Measurements from ENCODE around the gene SMARCC1.

Gene SMARCC1

DNA sequence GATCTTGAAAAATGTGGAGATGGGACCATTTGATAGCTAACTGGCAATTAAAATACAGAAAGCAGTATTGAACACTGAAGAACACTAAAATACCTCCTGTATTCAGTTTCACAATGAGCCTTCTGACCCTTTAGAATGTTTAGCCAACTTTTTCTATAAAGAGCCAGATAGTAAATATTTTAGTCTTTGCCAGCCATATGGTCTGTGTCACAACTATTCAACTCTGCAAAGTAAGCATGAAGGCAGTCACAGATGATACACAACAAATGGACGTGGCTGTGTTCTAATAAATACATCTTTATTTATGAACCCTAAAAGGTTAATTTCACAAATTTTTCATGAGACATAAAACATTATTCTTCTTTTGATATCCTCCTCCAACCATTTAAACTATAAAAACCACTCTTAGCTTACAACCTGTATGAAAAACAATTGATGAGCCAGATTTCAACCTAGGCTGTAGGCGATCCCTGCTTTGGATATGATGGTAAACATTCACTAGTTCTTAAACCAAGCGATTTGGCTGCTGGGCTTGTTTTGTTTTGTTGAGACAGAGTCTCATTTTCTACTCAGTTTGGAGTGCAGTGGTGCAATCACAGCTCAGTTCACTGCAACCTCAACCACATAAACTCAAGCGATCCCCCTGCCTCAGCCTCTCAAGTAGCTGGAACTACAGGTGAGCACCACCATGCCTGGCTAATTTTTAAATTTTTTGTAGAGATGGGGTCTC is 189.5 kb downstream of the SMARCC1 start:
- TF ChIP-seq, protein P1, sequence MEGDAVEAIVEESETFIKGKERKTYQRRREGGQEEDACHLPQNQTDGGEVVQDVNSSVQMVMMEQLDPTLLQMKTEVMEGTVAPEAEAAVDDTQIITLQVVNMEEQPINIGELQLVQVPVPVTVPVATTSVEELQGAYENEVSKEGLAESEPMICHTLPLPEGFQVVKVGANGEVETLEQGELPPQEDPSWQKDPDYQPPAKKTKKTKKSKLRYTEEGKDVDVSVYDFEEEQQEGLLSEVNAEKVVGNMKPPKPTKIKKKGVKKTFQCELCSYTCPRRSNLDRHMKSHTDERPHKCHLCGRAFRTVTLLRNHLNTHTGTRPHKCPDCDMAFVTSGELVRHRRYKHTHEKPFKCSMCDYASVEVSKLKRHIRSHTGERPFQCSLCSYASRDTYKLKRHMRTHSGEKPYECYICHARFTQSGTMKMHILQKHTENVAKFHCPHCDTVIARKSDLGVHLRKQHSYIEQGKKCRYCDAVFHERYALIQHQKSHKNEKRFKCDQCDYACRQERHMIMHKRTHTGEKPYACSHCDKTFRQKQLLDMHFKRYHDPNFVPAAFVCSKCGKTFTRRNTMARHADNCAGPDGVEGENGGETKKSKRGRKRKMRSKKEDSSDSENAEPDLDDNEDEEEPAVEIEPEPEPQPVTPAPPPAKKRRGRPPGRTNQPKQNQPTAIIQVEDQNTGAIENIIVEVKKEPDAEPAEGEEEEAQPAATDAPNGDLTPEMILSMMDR (IDR thresholded peaks at IDR 0.05; ENCODE audit: low read length), result no peak
- no peak for DNase-seq
- Histone ChIP-seq H3K4me1 (ENCODE audit: low read length) (no peaks in the 10 kb centered on the region), H3K4me3 (ENCODE audit: low read length) (no peak overlapping the region), H3K27me3 (replicated peaks; ENCODE audit: insufficient read depth, low read length) (no peaks in the 10 kb centered on the region), H3K79me2 (ENCODE audit: low read length) (no peaks in the 10 kb centered on the region; the same call in 1 of the 2 replicates), H3K9me2 (replicated peaks; ENCODE audit: insufficient read depth, low read length) (no peaks in the 10 kb centered on the region), H3F3A (ENCODE audit: insufficient read depth, low read length) (no peaks in the 10 kb centered on the region), H3K27ac (ENCODE audit: low read length) (no peak overlapping the region), H3K9me3 (replicated peaks; ENCODE audit: insufficient read depth, low read length) (no peaks in the 10 kb centered on the region), H3K9ac (ENCODE audit: low read length) (no peak overlapping the region), H2AFZ (ENCODE audit: low read length) (no peak overlapping the region), H4K20me1 (ENCODE audit: insufficient read depth, low read length) (no peaks in the 10 kb centered on the region), H3K4me2 (ENCODE audit: low read depth, low read length) (no peak overlapping the region), H3K36me3 (replicated peaks; ENCODE audit: insufficient read depth, low read length) (no peaks in the 10 kb centered on the region; the same call in 1 of the 2 replicates)

DNA sequence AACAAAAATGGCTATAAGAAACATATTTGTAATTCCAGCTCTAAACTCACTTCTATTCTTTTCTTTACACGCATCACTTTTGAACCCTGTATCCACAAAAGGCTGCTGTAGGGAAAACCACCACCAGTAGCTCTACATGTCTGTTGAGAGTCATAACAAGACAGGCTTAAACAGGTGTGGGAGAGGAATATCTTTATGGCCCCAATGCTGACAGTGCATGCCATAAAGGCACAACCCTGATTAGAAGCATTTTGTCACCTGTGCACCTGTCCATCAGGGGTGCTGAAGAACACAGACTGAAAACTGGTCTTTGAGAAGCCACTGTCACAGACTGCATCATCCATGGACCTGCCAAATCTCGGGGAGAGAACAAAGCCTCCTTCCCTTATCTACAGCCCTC is 191.5 kb downstream of the SMARCC1 start:
- no peaks in the 10 kb centered on the region; the same call in 1 of the 2 replicates for H3K36me3 ChIP-seq (replicated peaks; ENCODE audit: insufficient read depth, low read length)
- DNase-seq, result no peak

DNA sequence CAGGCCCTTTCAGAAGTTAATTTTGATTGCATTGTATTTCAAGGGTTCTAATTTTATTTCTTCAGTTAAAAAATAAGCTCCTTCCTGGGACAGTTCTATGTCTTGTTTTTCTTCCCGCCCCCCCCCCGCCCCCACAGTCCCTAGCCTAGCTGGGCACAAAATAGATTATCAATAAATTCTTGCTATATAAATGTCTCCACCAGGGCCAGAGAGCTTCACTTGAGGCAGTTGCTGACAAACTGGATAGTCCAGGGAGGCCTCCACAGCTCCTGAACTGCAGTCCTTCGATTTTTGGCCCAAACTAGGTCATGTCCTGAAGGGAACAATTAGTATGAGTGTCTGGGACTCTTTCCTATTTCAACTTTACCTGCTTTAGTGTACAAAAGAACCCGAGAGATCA is 193.1 kb downstream of the SMARCC1 start:
- Histone ChIP-seq H4K20me1 (ENCODE audit: insufficient read depth, low read length) (no peaks in the 10 kb centered on the region), H3K79me2 (ENCODE audit: low read length) (no peaks in the 10 kb centered on the region), H3F3A (ENCODE audit: insufficient read depth, low read length) (no peaks in the 10 kb centered on the region), H3K27ac (ENCODE audit: low read length) (no peak overlapping the region), H3K9me2 (replicated peaks; ENCODE audit: insufficient read depth, low read length) (no peaks in the 10 kb centered on the region), H3K36me3 (replicated peaks; ENCODE audit: insufficient read depth, low read length) (no peaks in the 10 kb centered on the region), H3K4me3 (ENCODE audit: low read length) (no peak overlapping the region), H3K9me3 (replicated peaks; ENCODE audit: insufficient read depth, low read length) (no peaks in the 10 kb centered on the region), H3K9ac (ENCODE audit: low read length) (no peak overlapping the region), H2AFZ (ENCODE audit: low read length) (no peak overlapping the region), H3K4me2 (ENCODE audit: low read depth, low read length) (no peak overlapping the region), H3K4me1 (ENCODE audit: low read length) (no peaks in the 10 kb centered on the region), H3K27me3 (replicated peaks; ENCODE audit: insufficient read depth, low read length) (no peaks in the 10 kb centered on the region)
- no peak for TF ChIP-seq EZH2phosphoT487 (IDR thresholded peaks at IDR 0.05; ENCODE audit: low read length)
- TF ChIP-seq, protein P1 (IDR thresholded peaks at IDR 0.05; ENCODE audit: low read length), result no peak
- TF ChIP-seq EZH2 (optimal IDR thresholded peaks at IDR 0.05; ENCODE audit: low read depth, low read length), result no peak
- DNase-seq, result no peak

More for the DNA sequence above, 191.5 kb downstream of the SMARCC1 start:
- H2AFZ ChIP-seq (ENCODE audit: low read length), result no peak overlapping the region
- H3K4me2 ChIP-seq (ENCODE audit: low read depth, low read length), result no peak overlapping the region
- no peak overlapping the region for H3K4me3 ChIP-seq (ENCODE audit: low read length)
- no peaks in the 10 kb centered on the region for H3F3A ChIP-seq (ENCODE audit: insufficient read depth, low read length)
- H3K27ac ChIP-seq (ENCODE audit: low read length), result no peak overlapping the region
- no peak overlapping the region for H3K9ac ChIP-seq (ENCODE audit: low read length)
- H3K9me3 ChIP-seq (replicated peaks; ENCODE audit: insufficient read depth, low read length), result no peaks in the 10 kb centered on the region
- H3K4me1 ChIP-seq (ENCODE audit: low read length), result no peaks in the 10 kb centered on the region
- H3K27me3 ChIP-seq (replicated peaks; ENCODE audit: insufficient read depth, low read length), result no peaks in the 10 kb centered on the region
- TF ChIP-seq EZH2phosphoT487 (IDR thresholded peaks at IDR 0.05; ENCODE audit: low read length) (no peak), EZH2 (optimal IDR thresholded peaks at IDR 0.05; ENCODE audit: low read depth, low read length) (no peak)
- TF ChIP-seq, protein P1 (IDR thresholded peaks at IDR 0.05; ENCODE audit: low read length), result no peak
- no peaks in the 10 kb centered on the region; the same call in 1 of the 2 replicates for H3K79me2 ChIP-seq (ENCODE audit: low read length)
- H4K20me1 ChIP-seq (ENCODE audit: insufficient read depth, low read length), result no peaks in the 10 kb centered on the region
- H3K9me2 ChIP-seq (replicated peaks; ENCODE audit: insufficient read depth, low read length), result no peaks in the 10 kb centered on the region
